Heart right ventricle (tissue), 16 donors: ENCODE results near the gene MRC2. TPM values are rescaled to one million over a fixed set of nuclear protein-coding genes. Genes with fewer than 3 reads are reported as not detected.

ENCODE experiments used
- ATAC-seq, 8 donors: fragments of 200-7000 bp; cut with Tn5 transposase; one replicate each; pipeline ENCODE4 v1.9.1; 2020; ENCODE audit warnings: mild to moderate bottlenecking in 8 of 8, moderate library complexity in 8 of 8, moderate number of reproducible peaks in 1 of 8
- DNase-seq, 2 donors: peaks; one replicate each; pipeline ENCODE4 v3.0.0-alpha.2; 2020
- H3K27ac ChIP-seq, 10 donors: fragments of 200-600 bp; sonication (generic) in 2 of 10; one replicate each; pipeline versions ENCODE4 v1.5.0 to v1.8.0; 2020 to 2022; ENCODE audit warnings: mild to moderate bottlenecking in 3 of 10
- H3K27me3 ChIP-seq, 7 donors: fragments of 200-600 bp; one replicate each; pipeline ENCODE4 v1.8.0; 2021 to 2022; ENCODE audit warnings: mild to moderate bottlenecking in 2 of 7
- H3K36me3 ChIP-seq, 9 donors: fragments of 200-600 bp; sonication (generic) in 1 of 9; one replicate each; pipeline versions ENCODE4 v1.5.0 to v1.8.0; 2020 to 2022; ENCODE audit warnings: mild to moderate bottlenecking in 2 of 9
- H3K4me1 ChIP-seq, 9 donors: fragments of 200-600 bp; sonication (generic) in 1 of 9; one replicate each; pipeline versions ENCODE4 v1.5.0 to v1.8.0; 2020 to 2022; ENCODE audit warnings: mild to moderate bottlenecking in 4 of 9
- H3K4me3 ChIP-seq, 10 donors: fragments of 200-600 bp; sonication (generic) in 2 of 10; one replicate each; pipeline versions ENCODE4 v1.5.0 to v1.8.0; 2020 to 2022; ENCODE audit warnings: mild to moderate bottlenecking in 7 of 10, moderate library complexity in 2 of 10
- H3K9me3 ChIP-seq, 11 donors: fragments of 200-600 bp in 10 of 11; sonication (generic) in 2 of 11; one replicate each; pipeline versions ENCODE4 v1.5.0 to v1.8.0; 2013 to 2022; ENCODE audit warnings: mild to moderate bottlenecking in 2 of 11, control low read depth in 1 of 11, moderate library complexity in 1 of 11
- CTCF ChIP-seq, 9 donors: fragments of 200-600 bp; sonication (generic) in 2 of 9; IDR thresholded peaks; one replicate each; pipeline versions ENCODE4 v1.5.0 to v1.8.0; 2021 to 2022; ENCODE audit warnings: antibody characterized with exemption in 9 of 9, mild to moderate bottlenecking in 5 of 9, moderate library complexity in 1 of 9
- WGBS, 2 donors: extraction: QIAGEN DNeasy Blood & Tissue Kit; methylation state at CpG; one replicate each; pipeline ENCODE4 v1.1.7; 2013; ENCODE audit warnings: inconsistent platforms in 1 of 2; 5-methylcytosine and 5-hydroxymethylcytosine counted together
- intact Hi-C, 10 donors: fragments of 100-400 bp; cut with DNase I; formaldehyde crosslinking; loops; one replicate each; pipeline versions ENCODE4 v1.11.1 to v1.14.2; 2022
- polyA plus RNA-seq, 2 donors: library from polyadenylated mRNA; stranded (reverse); fragments of 200-250 nt; gene quantifications; one replicate each; pipeline ENCODE4 v1.2.3, GENCODE V29; 2013
- total RNA-seq, 10 donors: library from RNA; stranded (reverse); fragmentation: NEBNext Ultra II Directional in 3 of 10; extraction: Animal tissue kit (Norgen Biotek cat#: 25700) in 3 of 10; gene quantifications; one replicate each; pipeline versions ENCODE4 v1.2.1 to v1.2.4, GENCODE V29; 2021 to 2023
- donor health status: Arrhythmogenic right ventricular cardiomyopathy.
- donor health status: ischemic (EF 13 %, LVEDD 7.1; RV severe dilation, severe dysfunction).
- donor health status: healthy with polysubstance abuse.
- donor health status: DM: no; HTN: yes; CAD: no.
- donor health status: DM: no; HTN: no; CAD: no.
- donor health status: ischemic (EF 25% LVEDD 6.9; RV normal size, moderate dysfunction).
- donor health status: ischemic (EF 25% LVEDD 5.7; RV mildly dilated, moderate dysfunction).
- donor health status: healthy.
- donor health status: DM: yes; HTN: yes; CAD: no.
- donor health status: Ischemic cardiomyopathy.
- donor health status: ischemic (EF 35%, LVEDD 5.7; RV mildly dilated, moderate dysfunction).
- donor health status: nonischemic (EF 11% LVEDD 7.7; RV severe dilation, severe dysfunction).
- donor health status: DM: yes; HTN: yes; CAD: no.
- donor health status: PGD.
- donor health status: ischemic (EF 29% LVEDD 5.4; RV normal size, mild dysfunction).
- donor health status: nonischemic (EF 23%, LVEDD 6.1; RV moderate dilation, normal function).

The MRC2 gene
- total and polyA plus RNA-seq, 12 donors: 15.2 to 46.4 (median 21.4) TPM

- peak in 6 of 9 donors; percentile 12 to 47 (median 32) for TF ChIP-seq CTCF (IDR thresholded peaks at IDR 0.05)
- no peak overlapping the region for H3K4me3 ChIP-seq
- no peak overlapping the region for H3K27ac ChIP-seq
- no peaks in the 10 kb centered on the region for H3K36me3 ChIP-seq
- H3K4me1 ChIP-seq: peaks cover 0 to 13% (median 7%) of the 10 kb centered on the region in 9 donors
- 92 to 93% methylated on average over 3 of the region's 3 CpGs for WGBS, 2 donors
- intact Hi-C loops: loop anchor here in 1 of 10 donors (5.0 kb wide), 1 partner anchor 48 kb away; no protein-coding TSS in a partner anchor
- DNase-seq (no peak), ATAC-seq (peak in 1 of 8 donors; percentile 25)
- peaks cover 0 to 7% (median 0%) of the 10 kb centered on the region in 7 donors for H3K27me3 ChIP-seq
- H3K9me3 ChIP-seq: no peaks in the 10 kb centered on the region
These were observed 92.8 kb downstream of the MRC2 start for GRCh38 chr17:62720126-62720850.

DNA sequence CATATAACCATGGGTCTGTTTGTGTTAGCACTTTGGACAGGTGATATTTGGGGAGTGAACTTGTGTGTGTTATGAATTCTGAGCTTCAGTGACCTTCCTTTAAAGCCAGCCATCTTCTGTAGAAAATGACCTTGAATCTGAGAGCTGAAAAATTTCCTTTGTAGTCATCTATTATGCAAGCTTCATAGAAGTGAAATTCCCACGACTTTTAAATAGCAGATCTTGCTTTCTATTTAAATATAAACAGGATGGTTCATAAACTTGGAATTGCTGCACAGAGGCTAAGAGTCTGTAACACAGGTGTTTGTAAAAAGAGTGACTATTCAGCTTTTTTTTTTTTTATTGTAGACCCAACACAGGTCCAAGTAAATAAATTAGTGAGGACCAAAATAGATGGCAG is 95.2 kb downstream of the MRC2 start:
- Histone ChIP-seq H3K36me3 (no peaks in the 10 kb centered on the region), H3K4me1 (peaks cover 0 to 22% (median 12%) of the 10 kb centered on the region in 9 donors), H3K27me3 (peaks cover 0 to 12% (median 0%) of the 10 kb centered on the region in 7 donors), H3K9me3 (no peaks in the 10 kb centered on the region), H3K27ac (no peak overlapping the region), H3K4me3 (no peak overlapping the region)
- DNase-seq (no peak), ATAC-seq (no peak)
- 48 to 51% methylated on average over 1 of the region's 1 CpG for WGBS, 2 donors
- intact Hi-C loops: loop anchor here in 1 of 10 donors (5.0 kb wide), 1 partner anchor 50 kb away; no protein-coding TSS in a partner anchor
- TF ChIP-seq CTCF (IDR thresholded peaks at IDR 0.05): no peak

DNA sequence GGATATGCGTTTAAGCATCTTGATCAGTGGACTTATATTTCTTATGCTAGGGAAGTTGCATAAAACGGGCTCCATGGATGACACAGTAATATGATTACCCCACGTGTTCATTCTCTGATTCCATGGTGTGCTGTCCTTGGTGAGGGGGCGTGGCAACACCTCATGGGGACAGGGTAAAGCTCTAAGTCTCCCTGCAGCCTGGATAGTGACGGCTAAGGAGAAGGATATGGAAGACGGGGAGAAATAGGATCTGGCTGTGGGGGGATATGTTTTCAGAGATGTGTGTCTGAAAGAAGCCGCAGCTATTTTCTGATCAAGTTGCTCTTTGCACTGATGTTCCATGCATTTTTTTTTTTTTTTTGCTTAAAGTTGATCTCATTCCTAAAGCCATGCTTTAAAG is 96.4 kb downstream of the MRC2 start:
- intact Hi-C loops: loop anchor here in 1 of 10 donors (5.0 kb wide), 1 partner anchor 52 kb away; no protein-coding TSS in a partner anchor
- H3K4me3 ChIP-seq: no peak overlapping the region
- H3K27me3 ChIP-seq: peaks cover 0 to 12% (median 0%) of the 10 kb centered on the region in 7 donors
- no peak for ATAC-seq
- DNase-seq: no peak
- H3K36me3 ChIP-seq: no peaks in the 10 kb centered on the region
- WGBS, 2 donors: 66 to 78% methylated on average over 7 of the region's 7 CpGs
- TF ChIP-seq CTCF (IDR thresholded peaks at IDR 0.05): no peak
- H3K27ac ChIP-seq: no peak overlapping the region
- H3K4me1 ChIP-seq: peaks cover 0 to 28% (median 12%) of the 10 kb centered on the region in 9 donors
- no peaks in the 10 kb centered on the region for H3K9me3 ChIP-seq

DNA sequence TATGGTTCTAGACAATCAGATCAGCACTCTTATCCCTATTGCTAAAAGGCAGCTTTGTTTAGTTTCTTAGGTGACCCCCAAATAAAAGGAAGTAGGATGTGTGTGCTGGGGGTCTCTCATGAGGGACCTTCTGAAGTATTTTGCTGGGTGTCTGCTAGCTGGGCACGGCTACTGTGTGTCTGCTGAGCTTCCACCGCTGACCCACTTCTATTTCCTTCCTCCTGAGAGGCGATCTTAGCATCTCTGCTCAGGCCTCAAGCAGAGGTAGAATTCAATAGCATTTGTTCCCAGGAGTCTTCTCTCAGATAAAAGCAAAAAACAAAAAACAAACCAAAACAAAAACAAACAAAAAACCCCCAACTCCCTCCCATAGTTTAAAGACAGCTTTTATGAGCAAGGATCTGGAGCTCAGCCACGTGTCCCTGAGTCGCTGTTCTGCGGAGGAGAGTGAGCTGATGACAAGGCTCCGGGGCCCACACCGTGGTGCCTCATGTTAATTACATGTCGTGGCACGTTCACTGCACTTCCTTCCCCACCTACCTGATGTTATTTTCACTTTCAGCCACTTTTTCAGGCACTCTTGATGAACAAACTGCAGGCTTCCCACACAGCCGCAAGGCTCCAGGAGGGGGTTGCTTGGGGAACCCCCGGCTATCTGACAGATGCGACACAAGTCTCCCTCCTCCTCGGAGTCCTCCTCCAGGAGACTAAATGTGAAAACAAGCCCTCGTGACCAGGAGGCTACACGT is 97.1 kb downstream of the MRC2 start:
- Histone ChIP-seq H3K4me3 (no peak overlapping the region), H3K9me3 (no peaks in the 10 kb centered on the region), H3K36me3 (no peaks in the 10 kb centered on the region), H3K27ac (peak overlapping the region in 2 of 10 donors; percentile 7 to 40), H3K4me1 (peaks cover 0 to 30% (median 12%) of the 10 kb centered on the region in 9 donors), H3K27me3 (peaks cover 0 to 12% (median 0%) of the 10 kb centered on the region in 7 donors)
- DNase-seq (no peak), ATAC-seq (no peak)
- no peak for TF ChIP-seq CTCF (IDR thresholded peaks at IDR 0.05)
- intact Hi-C loops: loop anchor here in 1 of 10 donors (5.0 kb wide), 1 partner anchor 52 kb away; no protein-coding TSS in a partner anchor
- WGBS, 2 donors: 44 to 46% methylated on average over 16 of the region's 16 CpGs
